ENCODE data around the gene CGA.
"Not testable (repeated sequence)": the region's sequence is repeated elsewhere in the genome, so short reads cannot be mapped to it uniquely, and the experiment has no call there.

Gene CGA

GRCh38 chr6:87095087-87095509, at the start of gene CGA:
CGA (minus strand) TSS chr6:87095106; CDS start chr6:87088200, 6,906 bp downstream.
- in situ Hi-C loops (cut with MboI; ENCODE audit: low pct_unique_long_range_greater_than_20kb, low sequenced_read_pairs, unreplicated experiment): no loop called here
- no peak for DNase-seq (ENCODE audit: low spot score)
- TF ChIP-seq CTCF (IDR thresholded peaks at IDR 0.05; ENCODE audit: extremely low read depth, insufficient read depth, missing control alignments): no peak

- DNase-seq (ENCODE audit: low spot score): not testable (repeated sequence)
- in situ Hi-C loops (cut with MboI; ENCODE audit: low pct_unique_long_range_greater_than_20kb, low sequenced_read_pairs, unreplicated experiment): loop anchor here (10.0 kb wide), 1 partner anchor 245 kb away; no protein-coding TSS in a partner anchor
Observed at GRCh38 chr6:87139927-87140326, 45.0 kb upstream of the CGA start.

GRCh38 chr6:87139236-87139635, 44.3 kb upstream of the CGA start:
- in situ Hi-C loops (cut with MboI; ENCODE audit: low pct_unique_long_range_greater_than_20kb, low sequenced_read_pairs, unreplicated experiment): loop anchor here (10.0 kb wide), 1 partner anchor 246 kb away; no protein-coding TSS in a partner anchor
- DNase-seq (ENCODE audit: low spot score): peak; percentile 53
- TF ChIP-seq CTCF (IDR thresholded peaks at IDR 0.05; ENCODE audit: extremely low read depth, insufficient read depth, missing control alignments): peak; percentile 73

- no peak for TF ChIP-seq CTCF (IDR thresholded peaks at IDR 0.05; ENCODE audit: extremely low read depth, insufficient read depth, missing control alignments)
- DNase-seq (ENCODE audit: low spot score): no peak
- in situ Hi-C loops (cut with MboI; ENCODE audit: low pct_unique_long_range_greater_than_20kb, low sequenced_read_pairs, unreplicated experiment): loop anchor here (10.0 kb wide), 1 partner anchor 248 kb away; no protein-coding TSS in a partner anchor
Observed at GRCh38 chr6:87136963-87137362, 42.1 kb upstream of the CGA start.

GRCh38 chr6:87127737-87128136, 32.8 kb upstream of the CGA start:
- in situ Hi-C loops (cut with MboI; ENCODE audit: low pct_unique_long_range_greater_than_20kb, low sequenced_read_pairs, unreplicated experiment): no loop called here
- TF ChIP-seq CTCF (IDR thresholded peaks at IDR 0.05; ENCODE audit: extremely low read depth, insufficient read depth, missing control alignments): no peak
- DNase-seq (ENCODE audit: low spot score): no peak

- no peak for TF ChIP-seq CTCF (IDR thresholded peaks at IDR 0.05; ENCODE audit: extremely low read depth, insufficient read depth, missing control alignments)
- in situ Hi-C loops (cut with MboI; ENCODE audit: low pct_unique_long_range_greater_than_20kb, low sequenced_read_pairs, unreplicated experiment): no loop called here
- DNase-seq (ENCODE audit: low spot score): no peak
Observed at GRCh38 chr6:87126501-87126900, 31.6 kb upstream of the CGA start.

- DNase-seq (ENCODE audit: low spot score): no peak
- in situ Hi-C loops (cut with MboI; ENCODE audit: low pct_unique_long_range_greater_than_20kb, low sequenced_read_pairs, unreplicated experiment): no loop called here
- no peak for TF ChIP-seq CTCF (IDR thresholded peaks at IDR 0.05; ENCODE audit: extremely low read depth, insufficient read depth, missing control alignments)
Observed at GRCh38 chr6:87124074-87124473, 29.2 kb upstream of the CGA start.
